Panc1 (cell line): ENCODE measurements around the gene ZNF32.

Experiments used
- POLR2AphosphoS5 ChIP-seq: IDR thresholded peaks from 2 replicates; pipeline ENCODE4 v1.6.1; 2012; ENCODE audit warnings: mild to moderate bottlenecking, low read depth, low read length, moderate library complexity
- TCF7L2 ChIP-seq: IDR thresholded peaks from 2 replicates; pipeline ENCODE4 v1.6.1; 2011; ENCODE audit warnings: mild to moderate bottlenecking, low read depth, low read length, inconsistent platforms
- TF ChIP-seq, protein P1 (sequence below): fragments of 450-650 bp; IDR thresholded peaks from 2 replicates; pipeline ENCODE4 v1.5.1; 2017; ENCODE audit warnings: mild to moderate bottlenecking
- TF ChIP-seq, protein P2 (sequence below), 2 experiments: IDR thresholded peaks; 2 replicates each; pipeline ENCODE4 v1.6.1; 2011 to 2012; ENCODE audit warnings: low read depth in 2 of 2, control low read depth in 1 of 2, low read length in 1 of 2, mild to moderate bottlenecking in 1 of 2, moderate library complexity in 1 of 2; ENCODE audit not compliant: insufficient read depth in 1 of 2

DNA sequence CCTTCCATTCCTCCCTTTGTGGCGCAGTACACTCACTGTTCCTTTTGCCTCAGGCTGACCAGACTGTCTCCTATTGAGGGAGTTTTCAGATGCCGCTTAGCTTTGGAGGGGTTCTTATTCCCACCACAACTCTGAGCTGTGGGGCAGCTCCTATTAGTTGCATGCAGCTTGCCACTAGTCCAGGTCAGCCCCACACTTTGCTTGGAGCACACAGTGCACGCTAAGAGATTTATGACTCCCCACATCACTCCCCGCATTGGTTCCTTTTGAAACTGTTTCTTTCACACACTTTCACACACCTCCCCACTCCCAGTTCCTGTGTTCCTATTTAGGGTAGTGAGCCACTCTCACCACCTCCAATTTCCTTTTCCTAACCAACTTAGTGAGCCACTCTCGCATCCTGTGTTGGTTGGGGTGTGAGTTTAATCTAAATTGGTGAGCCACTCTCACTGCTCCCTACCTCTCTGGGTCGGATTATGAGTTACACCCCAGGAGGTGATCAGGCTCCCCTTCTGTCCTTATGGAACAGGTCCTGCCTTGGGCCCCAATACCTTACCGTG is 52.9 kb downstream of the ZNF32 start:
- TF ChIP-seq, protein P1, sequence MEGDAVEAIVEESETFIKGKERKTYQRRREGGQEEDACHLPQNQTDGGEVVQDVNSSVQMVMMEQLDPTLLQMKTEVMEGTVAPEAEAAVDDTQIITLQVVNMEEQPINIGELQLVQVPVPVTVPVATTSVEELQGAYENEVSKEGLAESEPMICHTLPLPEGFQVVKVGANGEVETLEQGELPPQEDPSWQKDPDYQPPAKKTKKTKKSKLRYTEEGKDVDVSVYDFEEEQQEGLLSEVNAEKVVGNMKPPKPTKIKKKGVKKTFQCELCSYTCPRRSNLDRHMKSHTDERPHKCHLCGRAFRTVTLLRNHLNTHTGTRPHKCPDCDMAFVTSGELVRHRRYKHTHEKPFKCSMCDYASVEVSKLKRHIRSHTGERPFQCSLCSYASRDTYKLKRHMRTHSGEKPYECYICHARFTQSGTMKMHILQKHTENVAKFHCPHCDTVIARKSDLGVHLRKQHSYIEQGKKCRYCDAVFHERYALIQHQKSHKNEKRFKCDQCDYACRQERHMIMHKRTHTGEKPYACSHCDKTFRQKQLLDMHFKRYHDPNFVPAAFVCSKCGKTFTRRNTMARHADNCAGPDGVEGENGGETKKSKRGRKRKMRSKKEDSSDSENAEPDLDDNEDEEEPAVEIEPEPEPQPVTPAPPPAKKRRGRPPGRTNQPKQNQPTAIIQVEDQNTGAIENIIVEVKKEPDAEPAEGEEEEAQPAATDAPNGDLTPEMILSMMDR, result no peak
- TF ChIP-seq, protein P2, sequence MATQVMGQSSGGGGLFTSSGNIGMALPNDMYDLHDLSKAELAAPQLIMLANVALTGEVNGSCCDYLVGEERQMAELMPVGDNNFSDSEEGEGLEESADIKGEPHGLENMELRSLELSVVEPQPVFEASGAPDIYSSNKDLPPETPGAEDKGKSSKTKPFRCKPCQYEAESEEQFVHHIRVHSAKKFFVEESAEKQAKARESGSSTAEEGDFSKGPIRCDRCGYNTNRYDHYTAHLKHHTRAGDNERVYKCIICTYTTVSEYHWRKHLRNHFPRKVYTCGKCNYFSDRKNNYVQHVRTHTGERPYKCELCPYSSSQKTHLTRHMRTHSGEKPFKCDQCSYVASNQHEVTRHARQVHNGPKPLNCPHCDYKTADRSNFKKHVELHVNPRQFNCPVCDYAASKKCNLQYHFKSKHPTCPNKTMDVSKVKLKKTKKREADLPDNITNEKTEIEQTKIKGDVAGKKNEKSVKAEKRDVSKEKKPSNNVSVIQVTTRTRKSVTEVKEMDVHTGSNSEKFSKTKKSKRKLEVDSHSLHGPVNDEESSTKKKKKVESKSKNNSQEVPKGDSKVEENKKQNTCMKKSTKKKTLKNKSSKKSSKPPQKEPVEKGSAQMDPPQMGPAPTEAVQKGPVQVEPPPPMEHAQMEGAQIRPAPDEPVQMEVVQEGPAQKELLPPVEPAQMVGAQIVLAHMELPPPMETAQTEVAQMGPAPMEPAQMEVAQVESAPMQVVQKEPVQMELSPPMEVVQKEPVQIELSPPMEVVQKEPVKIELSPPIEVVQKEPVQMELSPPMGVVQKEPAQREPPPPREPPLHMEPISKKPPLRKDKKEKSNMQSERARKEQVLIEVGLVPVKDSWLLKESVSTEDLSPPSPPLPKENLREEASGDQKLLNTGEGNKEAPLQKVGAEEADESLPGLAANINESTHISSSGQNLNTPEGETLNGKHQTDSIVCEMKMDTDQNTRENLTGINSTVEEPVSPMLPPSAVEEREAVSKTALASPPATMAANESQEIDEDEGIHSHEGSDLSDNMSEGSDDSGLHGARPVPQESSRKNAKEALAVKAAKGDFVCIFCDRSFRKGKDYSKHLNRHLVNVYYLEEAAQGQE (IDR thresholded peaks at IDR 0.05; ENCODE audit: insufficient read depth in 1 of 2, low read depth in 2 of 2, low read length in 1 of 2), result no peak
- TF ChIP-seq POLR2AphosphoS5 (no peak), TCF7L2 (no peak)
